GM19455 (cell line): Measurements from ENCODE around the gene SEMA3E.
"Not testable (repeated sequence)": the region's sequence is repeated elsewhere in the genome, so short reads cannot be mapped to it uniquely, and the experiment has no call there.

ENCODE experiments used
- ATAC-seq: cut with Tn5 transposase; IDR thresholded peaks from one replicate; pipeline ENCODE4 v1.9.1; 2021; ENCODE audit not compliant: unreplicated experiment

Gene SEMA3E

GRCh38 chr7:83562960-83563359 lies 86.0 kb downstream of the SEMA3E start:
- ATAC-seq, result no peak

- ATAC-seq, result no peak
Observed at GRCh38 chr7:83562289-83562688, 86.7 kb downstream of the SEMA3E start.

GRCh38 chr7:83559887-83560286 lies 89.1 kb downstream of the SEMA3E start:
- ATAC-seq, result no peak

GRCh38 chr7:83552556-83552955 lies 96.4 kb downstream of the SEMA3E start:
- ATAC-seq, result not testable (repeated sequence)

GRCh38 chr7:83550100-83550499 lies 98.8 kb downstream of the SEMA3E start:
- no peak for ATAC-seq

GRCh38 chr7:83548250-83548649 lies 100.7 kb downstream of the SEMA3E start:
- no peak for ATAC-seq

GRCh38 chr7:83547526-83547925 lies 101.4 kb downstream of the SEMA3E start:
- no peak for ATAC-seq

- no peak for ATAC-seq
Observed at GRCh38 chr7:83546586-83546985, 102.4 kb downstream of the SEMA3E start.

- ATAC-seq, result no peak
Observed at GRCh38 chr7:83541187-83541960, 107.6 kb downstream of the SEMA3E start.

- no peak for ATAC-seq
Observed at GRCh38 chr7:83534488-83534887, 114.5 kb downstream of the SEMA3E start.

- ATAC-seq, result no peak
Observed at GRCh38 chr7:83532219-83532618, 116.7 kb downstream of the SEMA3E start.

- ATAC-seq, result no peak
Observed at GRCh38 chr7:83531766-83532165, 117.2 kb downstream of the SEMA3E start.

GRCh38 chr7:83528925-83529423 lies 120.0 kb downstream of the SEMA3E start:
- no peak for ATAC-seq

- no peak for ATAC-seq
Observed at GRCh38 chr7:83524277-83525075, 124.5 kb downstream of the SEMA3E start.

GRCh38 chr7:83520726-83521125 lies 128.2 kb downstream of the SEMA3E start:
- ATAC-seq, result no peak

- no peak for ATAC-seq
Observed at GRCh38 chr7:83519240-83519639, 129.7 kb downstream of the SEMA3E start.

- ATAC-seq, result no peak
Observed at GRCh38 chr7:83517035-83517700, 131.8 kb downstream of the SEMA3E start.

GRCh38 chr7:83514977-83515376 lies 134.0 kb downstream of the SEMA3E start:
- ATAC-seq, result no peak

- no peak for ATAC-seq
Observed at GRCh38 chr7:83509255-83510021, 139.5 kb downstream of the SEMA3E start.

- ATAC-seq, result no peak
Observed at GRCh38 chr7:83504330-83504729, 144.6 kb downstream of the SEMA3E start.

- ATAC-seq, result no peak
Observed at GRCh38 chr7:83502636-83503035, 146.3 kb downstream of the SEMA3E start.
